GM18511 (cell line): ENCODE measurements around the gene CMIP.
"Not testable (repeated sequence)": the region's sequence is repeated elsewhere in the genome, so short reads cannot be mapped to it uniquely, and the experiment has no call there.

Source experiments
- ATAC-seq: cut with Tn5 transposase; IDR thresholded peaks from one replicate; pipeline ENCODE4 v1.9.1; 2021; ENCODE audit warnings: mild to moderate bottlenecking, moderate library complexity; ENCODE audit not compliant: unreplicated experiment

The CMIP gene

GRCh38 chr16:81421126-81421525, 23.5 kb upstream of the CMIP start:
- no peak for ATAC-seq

DNA sequence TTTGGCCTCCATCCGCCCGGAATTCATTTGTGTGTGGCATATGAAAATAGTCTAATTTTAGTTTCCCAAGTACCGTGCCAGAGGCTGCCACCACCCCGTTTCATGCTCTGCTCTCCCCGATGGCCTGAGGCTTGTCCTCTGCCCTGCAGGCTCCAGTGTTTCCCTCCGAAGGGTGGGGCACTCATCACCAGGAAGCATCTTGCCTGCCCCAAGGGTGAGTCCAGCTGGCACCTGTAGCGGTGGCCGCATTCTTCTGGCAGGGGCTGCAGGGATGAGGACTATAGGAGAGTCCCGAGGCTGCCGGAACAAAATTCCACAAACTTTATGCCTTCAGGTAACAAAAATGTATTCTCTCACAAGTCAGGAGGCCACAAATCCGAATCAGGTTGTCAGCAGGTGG, 23.1 kb upstream of the CMIP start:
- no peak for ATAC-seq

GRCh38 chr16:81422153-81422552, 22.5 kb upstream of the CMIP start:
- ATAC-seq = not testable (repeated sequence)

DNA sequence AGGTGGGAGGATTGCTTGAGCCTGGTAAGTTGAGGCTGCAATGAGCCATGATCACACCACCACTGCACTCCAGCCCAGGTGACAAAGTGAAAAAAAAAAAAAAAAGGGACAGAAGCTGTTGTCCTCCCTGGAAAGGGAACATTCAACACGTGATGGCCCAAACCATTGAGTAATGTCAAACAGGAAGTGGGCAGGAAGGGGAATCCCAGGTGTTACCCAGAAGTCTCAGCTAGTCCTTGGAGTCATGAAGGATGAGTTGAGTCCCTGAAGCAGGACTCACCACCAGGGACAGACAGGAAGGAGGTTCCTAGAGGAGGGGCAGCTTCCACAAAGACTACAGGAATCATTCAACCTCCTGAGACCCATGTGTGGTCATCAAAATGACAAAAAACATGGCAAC, 19.8 kb upstream of the CMIP start:
- ATAC-seq = no peak

DNA sequence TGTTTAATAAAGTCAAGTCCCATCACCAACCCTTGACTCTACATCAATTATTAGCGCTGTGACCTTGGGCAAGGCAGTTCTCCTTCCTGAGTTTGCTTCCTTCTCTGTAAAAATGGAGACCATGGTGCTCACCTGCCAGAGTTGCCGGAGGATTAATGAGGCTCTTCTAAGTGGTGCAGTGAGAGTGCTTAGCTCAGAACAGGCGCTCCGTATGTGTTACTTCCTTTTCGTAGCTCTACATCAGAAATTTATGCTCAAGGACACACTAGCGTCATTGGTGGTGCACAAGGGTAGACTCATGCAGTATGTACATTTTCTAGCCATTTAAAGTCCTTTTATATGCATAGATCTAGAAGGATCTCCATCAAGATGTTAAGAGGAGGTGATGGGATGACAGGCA, 17.4 kb upstream of the CMIP start:
- no peak for ATAC-seq

DNA sequence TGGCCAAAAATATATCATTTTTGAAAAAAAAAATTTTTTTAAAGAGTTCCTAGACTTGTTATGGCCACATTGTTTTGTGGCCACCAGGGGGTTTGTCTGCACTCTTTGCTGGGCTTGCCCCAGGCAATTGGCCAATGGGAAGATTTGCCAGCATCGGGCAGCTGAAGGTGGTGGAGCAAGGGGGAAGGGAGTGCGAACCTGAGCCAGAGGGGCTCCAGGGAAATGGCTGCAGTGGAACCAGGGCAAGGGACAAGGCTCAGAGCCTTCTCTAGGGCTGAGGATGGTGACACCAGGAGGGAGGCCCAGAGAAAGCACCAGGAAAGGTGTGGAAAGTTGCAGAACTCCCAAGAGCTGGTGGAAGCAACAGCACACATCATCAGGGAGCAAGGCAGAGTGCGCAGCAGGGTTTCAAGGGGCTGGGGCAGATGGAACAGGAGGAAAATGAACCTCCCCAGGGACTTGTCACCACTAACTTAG, 15.5 kb upstream of the CMIP start:
- no peak for ATAC-seq

GRCh38 chr16:81431554-81432353, 12.9 kb upstream of the CMIP start:
- no peak for ATAC-seq

DNA sequence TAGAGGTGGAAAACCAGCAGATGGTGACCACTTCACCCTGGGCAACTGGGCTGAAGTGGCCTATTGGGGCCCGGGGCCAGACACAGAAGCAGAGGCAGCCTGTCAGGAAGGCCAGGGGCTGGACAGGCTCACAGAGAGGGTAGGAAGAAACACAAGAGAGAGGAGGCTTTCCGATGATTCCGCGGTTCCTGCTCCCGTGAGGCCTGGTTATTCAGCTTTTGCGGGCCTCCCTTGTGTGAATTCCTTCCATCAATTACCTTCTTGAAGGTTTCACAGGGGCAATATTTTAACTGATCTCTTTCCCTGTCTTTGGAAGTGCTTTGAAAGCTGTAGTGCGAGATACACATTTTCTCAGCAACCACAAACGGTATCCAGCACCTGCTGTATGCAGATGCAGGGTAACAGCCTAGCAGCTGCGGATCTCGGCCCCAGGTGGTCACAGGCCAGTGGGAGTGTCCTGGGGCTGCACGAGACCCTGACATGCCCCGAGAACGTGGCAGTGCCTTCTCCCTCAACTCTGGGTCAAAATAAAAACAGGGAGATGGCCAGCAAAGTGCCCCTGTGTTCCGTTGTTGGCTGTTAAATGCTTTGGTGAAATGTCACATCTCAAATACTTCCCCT, 11.6 kb upstream of the CMIP start:
- no peak for ATAC-seq

DNA sequence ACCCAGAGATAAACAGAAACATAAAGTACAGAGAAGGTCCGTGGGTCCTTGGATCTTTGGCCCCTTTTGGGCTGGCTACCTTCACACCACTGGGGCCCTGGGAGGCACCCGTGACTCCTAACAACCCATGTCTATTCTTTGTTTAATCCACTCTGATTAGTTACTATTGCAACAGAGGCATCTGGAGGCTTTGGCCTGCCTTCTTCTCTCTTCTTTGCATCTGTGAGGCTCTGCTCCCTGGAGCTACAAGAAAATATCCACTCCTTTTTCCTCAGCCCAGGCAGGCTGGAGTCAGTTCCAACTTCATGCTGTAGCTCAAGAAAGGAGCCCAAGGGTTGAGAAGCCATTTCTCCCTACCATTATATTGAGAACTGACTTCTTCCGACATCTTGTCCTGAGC, 9.5 kb upstream of the CMIP start:
- ATAC-seq = no peak

GRCh38 chr16:81435567-81435966, 9.0 kb upstream of the CMIP start:
- no peak for ATAC-seq

GRCh38 chr16:81436386-81436785, 8.2 kb upstream of the CMIP start:
- ATAC-seq = no peak

- ATAC-seq = no peak
Measured at GRCh38 chr16:81437865-81438264, 6.7 kb upstream of the CMIP start.

DNA sequence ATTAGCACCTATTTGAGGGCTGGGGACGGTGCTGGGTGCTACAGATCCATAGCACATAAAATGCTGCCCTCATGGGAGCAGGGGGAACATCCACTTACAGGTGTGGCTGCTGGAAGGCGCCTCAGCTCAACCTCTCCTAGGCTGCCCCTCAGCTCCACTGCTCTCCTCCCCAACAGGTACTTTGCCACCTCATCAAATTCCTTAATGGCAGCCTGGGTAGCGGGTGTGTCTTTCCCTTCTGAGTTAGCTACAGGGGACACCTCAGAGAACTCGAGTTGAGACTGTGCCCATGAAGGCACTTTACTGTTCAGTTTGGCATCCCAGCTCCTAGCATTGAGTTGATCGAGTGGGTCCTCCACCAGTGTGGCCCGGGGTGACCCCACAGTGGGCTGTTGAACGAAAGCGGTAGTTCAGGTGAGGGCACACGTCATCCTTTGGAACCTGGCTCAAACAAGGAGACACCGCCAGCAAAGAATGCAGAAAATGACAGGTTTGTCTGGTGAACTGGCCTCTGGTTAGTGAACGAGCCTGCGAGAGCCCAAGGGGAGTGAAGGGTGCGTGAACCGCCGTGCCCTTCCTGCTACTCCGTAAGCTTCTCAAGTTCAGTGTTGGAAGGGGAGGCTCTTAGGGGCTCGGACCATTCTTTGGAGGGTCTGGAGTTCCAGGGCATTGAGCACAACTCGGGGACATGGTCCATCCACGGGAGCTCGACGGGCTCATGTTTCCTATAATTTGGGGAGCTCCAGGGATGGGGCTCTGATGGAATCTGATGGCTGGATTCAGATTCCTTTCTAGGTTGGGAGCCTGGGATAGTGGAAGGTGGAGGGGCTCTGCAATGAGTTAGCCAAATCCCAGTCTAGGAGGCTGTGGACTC, 3.5 kb upstream of the CMIP start:
- ATAC-seq = no peak

DNA sequence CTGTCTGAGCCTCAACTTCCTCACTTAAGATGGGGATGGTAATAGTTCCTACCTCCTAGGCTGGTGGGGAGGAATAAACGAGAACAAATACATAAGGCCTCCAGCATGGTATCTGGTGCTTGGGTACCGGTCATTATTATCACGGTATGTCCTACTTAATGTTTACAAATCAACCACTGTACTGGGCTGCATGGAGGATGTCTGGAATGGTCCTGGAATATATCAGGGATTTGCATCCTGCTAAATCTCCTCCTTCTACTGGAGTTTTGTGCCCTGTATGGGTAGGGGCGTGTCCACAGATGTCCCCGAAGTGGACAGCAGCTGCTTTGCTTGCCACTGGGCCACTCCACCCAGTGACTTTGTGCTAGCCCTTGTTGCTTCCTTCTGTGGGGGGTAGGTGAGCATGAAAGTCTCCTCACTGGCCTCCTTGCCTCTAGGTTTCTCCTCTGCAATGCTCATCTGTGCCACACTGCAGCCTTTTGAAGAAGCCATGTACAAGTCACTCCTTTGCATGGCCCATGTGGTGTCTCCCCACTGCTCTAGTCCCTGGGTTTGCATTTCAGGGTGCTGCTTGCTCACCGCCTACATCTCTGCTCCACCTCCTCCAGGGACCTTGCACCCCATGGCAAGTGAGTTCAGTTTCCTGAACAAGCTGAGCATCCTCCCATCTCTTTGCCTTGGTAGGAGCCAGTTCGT, 2.2 kb upstream of the CMIP start:
- no peak for ATAC-seq

DNA sequence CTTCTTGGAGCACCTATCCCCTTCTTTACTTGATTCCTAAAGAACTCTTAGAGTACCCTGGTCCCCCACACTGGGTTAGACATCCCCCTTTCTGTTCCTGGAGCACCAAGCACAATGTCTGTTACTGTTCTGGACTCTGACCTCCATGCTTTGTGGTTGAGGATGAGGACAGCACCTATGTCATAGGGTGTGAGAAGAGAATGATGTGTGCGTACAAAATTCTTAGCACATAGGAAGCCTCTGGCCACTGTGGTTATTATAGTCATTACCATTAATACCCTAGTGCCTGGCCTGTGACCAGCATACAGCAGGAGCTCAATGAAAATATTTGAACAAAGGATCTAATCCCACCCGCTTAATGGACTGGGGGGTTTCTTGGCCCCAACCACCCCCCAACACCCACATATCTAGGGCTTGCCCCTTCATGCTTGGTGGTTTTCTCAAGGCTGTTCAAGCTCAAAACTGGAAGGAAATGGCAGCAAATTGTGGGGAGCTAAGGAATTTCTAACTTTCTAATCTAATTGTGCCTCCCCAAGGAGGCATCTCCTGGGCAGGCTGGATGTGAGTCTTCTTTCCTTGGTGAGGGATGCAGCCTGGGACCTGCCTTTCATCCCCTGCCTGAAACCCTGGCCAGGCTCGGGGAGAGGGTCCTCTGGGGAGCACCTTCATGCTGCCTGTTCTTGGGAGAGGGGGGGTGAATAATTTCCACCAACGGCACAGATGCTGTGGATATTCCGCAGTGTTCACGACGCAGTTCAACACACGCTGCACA, 1.5 kb upstream of the CMIP start:
- no peak for ATAC-seq

- no peak for ATAC-seq
Measured at GRCh38 chr16:81443688-81444447, 740 bp upstream of the CMIP start.

- peak; percentile 43 for ATAC-seq
Measured at GRCh38 chr16:81445143-81445961, 744 bp downstream of the CMIP start.
